ENCODE results near the gene C1QTNF9. TPM values are rescaled to one million over a fixed set of nuclear protein-coding genes. Genes with fewer than 3 reads are reported as not detected.

Gene C1QTNF9
- total RNA-seq, 1 experiment from 2014 or later: not detected

Other genes with a start within 250 kb of the C1QTNF9 start
- gene SPATA13, start 148.9 kb upstream of the C1QTNF9 start, total RNA-seq (2014; rRNA removed; shearing (Covaris generic)): 21.6 and 22.1 TPM in 2 replicates
- gene PARP4, start 203.2 kb downstream of the C1QTNF9 start, total RNA-seq (2014; rRNA removed; shearing (Covaris generic)): 37.9 and 42.6 TPM in 2 replicates